HepG2 (cell line): ENCODE data around the gene TMEM117. TPM values are rescaled to one million over a fixed set of nuclear protein-coding genes. Genes with fewer than 3 reads are reported as not detected.

Source experiments
- ATAC-seq: fragments of 200-7000 bp; cut with Tn5 transposase; 3 replicates; pipeline ENCODE4 v1.9.1; 2020; ENCODE audit warnings: mild to moderate bottlenecking, moderate library complexity
- BruUV-seq: library from RNA; stranded (reverse); fragments of 400-500 nt; replicated peaks from 2 replicates; lab custom pipeline; 2021; lab: Mats Ljungman, UMichigan
- CTCF ChIA-PET: fragments of 300-600 bp; formaldehyde crosslinking; extraction: SDS; loops from one replicate; lab custom pipeline; 2021; ENCODE audit warnings: low total read pairs, inconsistent platforms, low intra/inter-chr PET ratio; lab: Yijun Ruan, JAX
- POLR2A ChIA-PET: fragments of 350-600 bp; sonication (Branson Sonifier 250); formaldehyde crosslinking; loops from one replicate; lab custom pipeline; 2020; ENCODE audit warnings: antibody characterized with exemption, inconsistent platforms; lab: Yijun Ruan, JAX
- DNase-seq: peaks from one replicate; pipeline ENCODE4 v3.0.0-alpha.2; 2015; ENCODE audit warnings: low spot score
- FAIRE-seq: peaks from 3 replicates; lab custom pipeline; 2011; peaks lifted over from hg19 to GRCh38; lab: Jason Lieb, UNC
- H2AFZ ChIP-seq: one replicate; pipeline ENCODE4 v1.6.1; 2011; ENCODE audit warnings: low read length, inconsistent platforms
- H3K27ac ChIP-seq: fragments of 300-600 bp; 3 replicates; pipeline ENCODE4 v1.8.0; 2011; ENCODE audit warnings: mixed run types, mild to moderate bottlenecking, mixed read lengths, low read length, inconsistent platforms; ENCODE audit not compliant: insufficient read depth; ENCODE audit errors: extremely low read length
- H3K27me3 ChIP-seq, 2 experiments: fragments of 200-600 bp in 1 of 2; 2 replicates in 1 of 2; 3 replicates in 1 of 2; pipeline versions ENCODE4 v1.6.0 to v1.8.0; 2011; ENCODE audit warnings: low read length in 2 of 2, mild to moderate bottlenecking in 2 of 2, moderate library complexity in 2 of 2, inconsistent platforms in 1 of 2; ENCODE audit not compliant: insufficient read depth in 2 of 2, control insufficient read depth in 1 of 2
- H3K36me3 ChIP-seq, 2 experiments: fragments of 200-600 bp in 1 of 2; replicated peaks in 1 of 2; 2 replicates in 1 of 2; 3 replicates in 1 of 2; pipeline versions ENCODE4 v1.5.1 to v1.8.0; 2011; ENCODE audit warnings: low read length in 2 of 2, inconsistent platforms in 1 of 2; ENCODE audit not compliant: insufficient read depth in 2 of 2, control insufficient read depth in 1 of 2
- H3K4me1 ChIP-seq: 2 replicates; pipeline ENCODE4 v1.5.1; 2012; ENCODE audit warnings: low read length, inconsistent platforms; ENCODE audit not compliant: insufficient read depth
- H3K4me2 ChIP-seq: 2 replicates; pipeline ENCODE4 v1.6.0; 2011; ENCODE audit warnings: low read depth, low read length, inconsistent platforms
- H3K4me3 ChIP-seq, 3 experiments: fragments of 200-600 bp in 1 of 3; sonication (generic), shearing (Covaris generic) in 1 of 3; replicated peaks in 1 of 3; 2 replicates each; pipeline ENCODE4 v1.5.1; 2011 to 2016; ENCODE audit warnings: low read length in 3 of 3, inconsistent platforms in 2 of 3, low read depth in 2 of 3, mild to moderate bottlenecking in 2 of 3, control low read depth in 1 of 3, mixed read lengths in 1 of 3; ENCODE audit not compliant: insufficient read depth in 1 of 3
- H3K79me2 ChIP-seq: one replicate; pipeline ENCODE4 v1.6.1; 2011; ENCODE audit warnings: low read length, inconsistent platforms; ENCODE audit not compliant: insufficient read depth
- H3K9ac ChIP-seq: 2 replicates; pipeline ENCODE4 v1.6.0; 2011; ENCODE audit warnings: mild to moderate bottlenecking, low read depth, low read length, inconsistent platforms; ENCODE audit not compliant: insufficient read depth
- H3K9me3 ChIP-seq: 2 replicates; pipeline ENCODE4 v1.5.1; 2012; ENCODE audit warnings: mild to moderate bottlenecking, low read length
- H4K20me1 ChIP-seq: 2 replicates; pipeline ENCODE4 v1.6.0; 2011; ENCODE audit warnings: inconsistent platforms, mild to moderate bottlenecking, low read length, moderate library complexity; ENCODE audit not compliant: insufficient read depth
- SIN3B ChIP-seq: fragments of 150-350 bp; IDR thresholded peaks from 2 replicates; pipeline ENCODE4 v1.6.1; 2014; ENCODE audit warnings: low read length
- ZBTB7A ChIP-seq: sonication (generic); formaldehyde crosslinking; IDR thresholded peaks from 2 replicates; pipeline ENCODE4 v1.8.0; 2022; ENCODE audit warnings: mild to moderate bottlenecking, missing genetic modification reagents
- ZFAT ChIP-seq: sonication (generic); formaldehyde crosslinking; conservative IDR thresholded peaks from 2 replicates; pipeline ENCODE4 v1.8.1; 2023; ENCODE audit warnings: missing genetic modification reagents, inconsistent platforms
- ZNF253 ChIP-seq: sonication (generic); formaldehyde crosslinking; IDR thresholded peaks from 2 replicates; pipeline ENCODE4 v1.8.0; 2022; ENCODE audit warnings: mild to moderate bottlenecking, missing genetic modification reagents, borderline replicate concordance
- ZNF75D ChIP-seq: sonication (generic); formaldehyde crosslinking; IDR thresholded peaks from 2 replicates; pipeline ENCODE4 v1.8.1; 2023; ENCODE audit warnings: missing genetic modification reagents, mild to moderate bottlenecking, borderline replicate concordance
- WGBS: methylation state at CpG from one replicate; pipeline ENCODE4 v1.1.6; 2017; ENCODE audit warnings: low lambda C conversion rate; 5-methylcytosine and 5-hydroxymethylcytosine counted together
- in situ Hi-C: cut with HindIII; loops from 2 replicates; pipeline ENCODE4 v1.10.0; 2017; ENCODE audit warnings: low pct_unique_long_range_greater_than_20kb; ENCODE audit not compliant: extremely low pct_ligation_motif_present
- intact Hi-C: fragments of 100-400 bp; cut with micrococcal nuclease; formaldehyde crosslinking; loops from one replicate; pipeline ENCODE4 v1.10.0; 2022; ENCODE audit not compliant: unreplicated experiment
- polyA plus RNA-seq, 8 experiments: library from polyadenylated mRNA; depleted of rRNA in 3 of 8; stranded (reverse) in 7 of 8; unstranded in 1 of 8; fragments of >200 nt; fragmentation: Illumina TruSeq in 4 of 8; extraction: Trizol in 4 of 8; gene quantifications; 2 replicates each; pipeline versions ENCODE4 v1.2.1 to v1.2.3, GENCODE V29; 2011 to 2016; ENCODE audit warnings: low read depth in 4 of 8, missing spikeins in 1 of 8, mixed read lengths in 1 of 8; ENCODE audit not compliant: insufficient read depth in 1 of 8
- total RNA-seq, 5 experiments: library from RNA; depleted of rRNA; stranded (reverse); fragments of >200 nt; fragmentation: Illumina TruSeq; extraction: Trizol; gene quantifications; 2 replicates each; pipeline ENCODE4 v1.2.3, GENCODE V29; 2016; ENCODE audit warnings: low read depth in 1 of 5

The TMEM117 gene
- total and polyA plus RNA-seq, 2 of the 13 experiments (the other 11 are each of a cell fraction or from before 2014, with no cell fraction given), result 2.8 to 8.5 TPM

GRCh38 chr12:44017216-44017615, 181.3 kb downstream of the TMEM117 start:
- Histone ChIP-seq H3K27ac (no peak overlapping the region), H3K4me2 (no peak overlapping the region), H3K27me3 (no peaks in the 10 kb centered on the region), H3K79me2 (no peaks in the 10 kb centered on the region), H3K4me1 (no peaks in the 10 kb centered on the region), H3K36me3 (no peaks in the 10 kb centered on the region), H2AFZ (no peak overlapping the region), H4K20me1 (no peaks in the 10 kb centered on the region), H3K9me3 (no peaks in the 10 kb centered on the region), H3K9ac (no peak overlapping the region), H3K4me3 (no peak overlapping the region)
- no TSS peak for BruUV-seq
- intact Hi-C loops (loop anchor here (5.0 kb wide), 2 partner anchors 510 to 930 kb away; no protein-coding TSS in a partner anchor), in situ Hi-C loops (loop anchor here (25.0 kb wide), 1 partner anchor 920 kb away; no protein-coding TSS in a partner anchor)
- ChIA-PET CTCF (no interaction called here), POLR2A (no interaction called here)
- FAIRE-seq (no peak), ATAC-seq (no peak), DNase-seq (no peak)
- TF ChIP-seq ZFAT, result no peak
- no peak for TF ChIP-seq ZBTB7A (CRISPR knock-in tag)
- no peak for TF ChIP-seq ZNF253 (CRISPR knock-in tag)

GRCh38 chr12:44019118-44019517, 183.2 kb downstream of the TMEM117 start:
- Histone ChIP-seq H3K27me3 (no peaks in the 10 kb centered on the region), H2AFZ (no peak overlapping the region), H3K4me1 (no peaks in the 10 kb centered on the region), H3K36me3 (no peaks in the 10 kb centered on the region), H3K9me3 (no peaks in the 10 kb centered on the region), H3K79me2 (no peaks in the 10 kb centered on the region), H3K9ac (no peak overlapping the region), H3K4me2 (no peak overlapping the region), H3K4me3 (no peak overlapping the region), H3K27ac (no peak overlapping the region), H4K20me1 (no peaks in the 10 kb centered on the region)
- intact Hi-C loops (loop anchor here (5.0 kb wide), 2 partner anchors 508 to 928 kb away; no protein-coding TSS in a partner anchor), in situ Hi-C loops (loop anchor here (25.0 kb wide), 1 partner anchor 918 kb away; no protein-coding TSS in a partner anchor)
- FAIRE-seq (no peak), ATAC-seq (no peak), DNase-seq (no peak)
- WGBS, result 83% methylated on average over 2 of the region's 2 CpGs
- ChIA-PET CTCF (no interaction called here), POLR2A (no interaction called here)
- no peak for TF ChIP-seq ZNF75D
- TF ChIP-seq SIN3B, result no peak
- no TSS peak for BruUV-seq
